Measurements from ENCODE around the gene CKMT2.

- no peak for TF ChIP-seq CTCF (IDR thresholded peaks at IDR 0.05)
- no peak for TF ChIP-seq REST (IDR thresholded peaks at IDR 0.05; ENCODE audit: insufficient read depth in 1 of 2, low read depth in 2 of 2, low read length in 1 of 2)
- no peak for TF ChIP-seq POLR2AphosphoS5 (IDR thresholded peaks at IDR 0.05; ENCODE audit: low read depth, low read length)
- TF ChIP-seq TCF7L2 (IDR thresholded peaks at IDR 0.05; ENCODE audit: low read depth, low read length) = peak; percentile 62
Measured at GRCh38 chr5:81268521-81269196, 35.5 kb downstream of the CKMT2 start.
